GM19395 (cell line): ENCODE results near the gene PRDM16.

Experiments
- ATAC-seq: cut with Tn5 transposase; IDR thresholded peaks from one replicate; pipeline ENCODE4 v1.9.1; 2021; ENCODE audit warnings: mild to moderate bottlenecking, moderate library complexity; ENCODE audit not compliant: unreplicated experiment

Gene PRDM16

DNA sequence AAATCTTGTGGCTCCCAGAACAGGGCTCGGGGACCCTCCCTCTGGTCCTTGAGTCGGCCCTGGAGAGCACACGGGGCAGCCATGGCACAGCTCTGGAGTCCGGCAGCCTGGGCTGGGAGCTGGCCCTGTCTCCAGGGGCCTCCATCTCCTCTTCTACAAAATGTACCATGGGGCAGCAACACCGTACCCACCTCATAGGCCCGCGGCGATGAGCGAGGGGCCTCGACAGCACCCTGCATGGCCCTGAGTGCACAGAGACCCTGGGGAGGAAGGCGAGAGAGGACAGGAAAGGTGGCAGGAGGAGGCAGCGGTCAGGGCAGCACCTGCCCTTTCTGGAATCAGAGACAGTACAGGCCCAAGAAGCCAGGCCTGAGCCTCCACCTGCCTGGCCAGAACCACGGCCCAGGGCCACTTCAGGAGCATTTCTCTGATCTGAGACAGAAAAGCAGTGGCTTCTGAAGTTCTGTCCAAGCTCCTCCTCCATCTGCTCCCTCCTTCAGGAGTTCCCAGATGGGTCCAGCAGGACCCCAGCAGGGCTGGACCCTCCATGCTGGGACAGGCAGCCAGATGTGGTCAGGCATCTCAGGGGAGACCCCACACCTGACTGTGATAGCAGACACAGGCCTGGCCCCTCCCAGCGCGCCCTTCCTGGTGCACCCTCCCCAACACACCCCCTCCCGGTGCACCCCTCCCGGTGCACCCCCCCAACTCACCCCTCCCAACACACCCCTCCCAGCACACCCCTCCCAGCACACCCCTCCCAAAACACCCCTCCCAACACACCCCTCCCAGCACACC is 309.6 kb downstream of the PRDM16 start:
- ATAC-seq, result no peak

GRCh38 chr1:3379934-3380333 is 310.9 kb downstream of the PRDM16 start:
- no peak for ATAC-seq

- ATAC-seq, result no peak
Observed at GRCh38 chr1:3380469-3380868, 311.5 kb downstream of the PRDM16 start.

DNA sequence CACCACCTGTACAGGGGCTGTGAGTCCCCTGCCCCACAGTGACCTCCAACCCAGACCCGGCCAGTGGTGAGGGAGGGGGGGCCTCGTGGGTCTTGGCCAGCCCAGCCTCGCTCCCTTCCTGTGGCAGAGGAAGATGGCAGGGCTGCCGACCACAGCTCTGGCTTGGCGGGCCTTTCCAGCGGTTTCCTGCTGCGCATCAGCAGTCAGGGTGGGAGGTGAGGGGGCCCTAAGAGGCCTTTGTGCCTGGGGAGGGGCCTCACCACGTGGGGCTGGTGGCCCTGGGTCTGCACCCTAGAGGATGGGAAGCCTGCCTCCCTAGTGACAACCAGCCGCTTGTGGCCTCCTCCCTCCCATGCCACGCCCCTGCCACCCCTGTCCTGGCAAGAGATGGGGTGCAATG is 312.9 kb downstream of the PRDM16 start:
- no peak for ATAC-seq

DNA sequence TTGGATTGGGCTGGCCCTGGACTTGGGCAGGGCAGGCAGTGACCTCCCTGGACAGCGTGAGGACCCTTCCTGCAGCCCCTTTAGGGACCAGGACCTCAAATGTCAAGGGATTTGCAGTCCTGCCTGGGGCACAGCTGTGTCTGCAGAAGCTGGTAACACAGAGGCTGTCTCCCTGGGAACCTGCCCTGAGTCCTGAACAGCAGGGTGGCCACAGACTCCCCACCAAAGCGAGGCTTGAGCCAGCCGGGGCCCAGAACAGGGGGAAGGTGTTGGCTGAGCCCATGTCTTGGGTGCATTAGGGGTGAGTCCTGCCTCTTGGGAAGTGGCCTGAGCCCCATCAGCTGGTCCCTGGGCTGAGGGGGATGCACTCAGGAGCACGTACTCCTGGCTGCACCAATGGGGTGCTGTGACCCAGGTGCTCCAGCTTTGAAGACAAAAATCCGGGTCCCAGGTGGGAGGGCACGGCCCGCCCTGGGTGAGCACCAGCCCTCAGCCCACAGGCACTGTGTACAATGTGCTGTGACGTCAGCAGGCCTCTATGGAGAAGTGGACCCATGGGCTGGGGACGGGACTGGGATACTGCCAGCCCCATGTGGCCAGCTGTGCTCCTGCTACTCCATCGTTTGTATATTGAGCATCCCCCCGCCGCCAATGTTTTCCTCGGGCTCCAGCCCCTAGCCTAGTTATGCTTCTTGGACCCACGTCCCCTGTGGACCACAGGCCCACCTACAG is 313.5 kb downstream of the PRDM16 start:
- no peak for ATAC-seq

DNA sequence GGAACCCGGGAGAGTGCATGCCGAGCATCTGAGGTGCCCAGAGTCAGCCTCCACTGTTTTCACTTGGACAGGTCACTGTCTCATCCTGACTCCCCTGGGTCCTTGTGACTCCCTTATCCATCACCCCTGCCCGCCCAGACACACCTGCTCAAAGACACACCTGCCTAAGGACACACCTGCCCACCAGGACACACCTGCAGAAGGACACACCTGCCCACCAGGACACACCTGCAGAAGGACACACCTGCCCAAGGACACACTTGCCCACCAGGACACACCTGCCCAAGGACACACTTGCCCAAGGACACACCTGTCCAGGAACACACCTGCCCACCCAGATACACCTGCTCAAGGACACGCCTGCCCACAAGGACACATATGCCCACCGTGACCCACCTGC is 314.7 kb downstream of the PRDM16 start:
- ATAC-seq, result no peak

DNA sequence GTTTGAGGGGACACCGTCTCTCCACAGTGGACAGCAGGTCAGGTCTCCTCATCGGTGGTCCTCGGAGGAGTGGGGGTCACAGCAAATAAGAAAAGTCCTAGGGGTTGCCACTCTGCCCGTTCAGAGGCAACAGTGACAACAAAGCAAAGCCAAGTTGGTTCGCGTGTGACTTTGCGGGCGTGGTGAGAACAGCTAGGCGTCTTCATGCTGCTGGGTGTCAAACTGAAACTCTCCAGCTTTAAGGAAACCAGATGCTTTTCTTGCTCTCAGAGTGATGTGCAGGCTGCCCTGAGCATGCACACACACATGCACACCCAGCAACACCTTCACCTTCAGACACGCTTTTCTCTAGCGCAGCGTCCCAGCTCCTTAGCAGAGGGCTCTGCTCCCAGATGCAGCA is 315.4 kb downstream of the PRDM16 start:
- no peak for ATAC-seq

- no peak for ATAC-seq
Observed at GRCh38 chr1:3386205-3387002, 317.4 kb downstream of the PRDM16 start.

DNA sequence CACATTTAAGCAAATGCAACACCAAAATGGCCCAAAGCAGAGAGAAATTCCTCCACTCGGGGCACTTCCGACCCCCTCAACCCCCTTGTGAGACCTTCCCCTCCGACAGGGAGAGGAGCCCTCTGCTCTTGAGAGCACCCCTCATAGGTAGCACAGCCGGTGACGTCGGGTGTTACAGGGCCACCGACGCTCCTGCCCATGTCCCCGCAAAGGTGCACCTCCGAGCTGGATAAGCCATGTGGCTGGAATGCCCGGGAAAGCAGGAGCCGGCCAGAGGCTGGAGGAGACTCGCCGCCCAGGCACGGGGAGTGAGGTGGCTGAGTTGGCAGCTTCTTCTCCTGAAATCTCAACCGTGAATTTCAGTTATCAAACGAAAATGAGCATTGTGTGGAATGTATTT is 318.4 kb downstream of the PRDM16 start:
- no peak for ATAC-seq

DNA sequence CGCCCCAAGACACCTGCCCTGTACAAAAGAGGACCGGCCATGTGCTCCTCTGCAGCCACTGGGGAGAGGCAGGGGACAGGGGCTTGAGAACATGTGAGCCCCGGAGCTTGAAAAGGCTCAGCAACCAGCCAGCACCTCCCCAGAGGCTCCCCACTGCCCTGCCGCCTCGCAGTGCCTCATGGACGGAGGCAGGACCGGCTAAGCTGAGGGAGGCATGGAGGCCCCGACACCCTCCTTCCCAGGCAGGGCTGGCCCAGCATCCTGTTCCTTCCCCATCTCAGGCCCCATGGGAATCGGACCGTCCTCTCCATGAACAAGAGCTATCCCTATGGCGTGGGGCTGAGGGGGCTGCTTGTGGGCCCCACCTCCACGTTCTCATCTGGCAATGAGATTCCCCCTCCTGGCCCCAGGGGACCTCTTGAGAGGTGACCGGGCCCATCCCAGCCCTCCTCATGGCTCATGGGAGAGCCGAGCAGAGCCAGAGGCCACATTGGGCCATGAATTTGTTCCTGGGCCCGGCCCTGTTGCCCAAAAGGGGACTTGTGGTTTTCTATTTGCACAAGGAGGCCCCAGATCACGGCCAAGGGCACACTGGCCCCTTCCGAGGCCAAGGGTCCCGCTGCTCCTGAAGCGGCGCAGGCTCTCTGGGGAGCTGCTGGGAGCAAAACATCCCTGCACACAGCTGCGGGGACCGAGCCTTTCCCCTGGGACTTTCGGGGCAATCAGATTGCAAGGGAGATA is 320.3 kb downstream of the PRDM16 start:
- ATAC-seq, result no peak

DNA sequence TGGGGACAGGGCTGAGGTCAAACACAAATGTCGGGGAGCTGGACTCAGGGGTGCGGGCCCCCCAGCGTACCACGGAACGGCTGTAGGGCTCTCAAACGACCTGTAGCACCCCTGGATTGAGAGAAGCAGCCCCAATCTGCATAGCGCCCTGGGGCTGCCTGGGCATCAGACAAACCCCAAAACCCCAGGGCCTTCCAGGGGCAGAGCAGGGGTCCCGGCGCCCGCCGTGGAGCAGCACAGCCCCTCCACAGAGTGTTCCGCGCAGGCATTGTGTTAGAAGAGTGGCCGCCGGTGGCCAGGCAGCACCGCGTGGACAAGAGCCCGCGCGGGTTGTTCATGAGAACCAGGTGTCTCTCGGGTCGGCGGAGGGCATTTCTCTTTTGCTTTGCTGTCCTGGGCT is 321.3 kb downstream of the PRDM16 start:
- ATAC-seq, result no peak

DNA sequence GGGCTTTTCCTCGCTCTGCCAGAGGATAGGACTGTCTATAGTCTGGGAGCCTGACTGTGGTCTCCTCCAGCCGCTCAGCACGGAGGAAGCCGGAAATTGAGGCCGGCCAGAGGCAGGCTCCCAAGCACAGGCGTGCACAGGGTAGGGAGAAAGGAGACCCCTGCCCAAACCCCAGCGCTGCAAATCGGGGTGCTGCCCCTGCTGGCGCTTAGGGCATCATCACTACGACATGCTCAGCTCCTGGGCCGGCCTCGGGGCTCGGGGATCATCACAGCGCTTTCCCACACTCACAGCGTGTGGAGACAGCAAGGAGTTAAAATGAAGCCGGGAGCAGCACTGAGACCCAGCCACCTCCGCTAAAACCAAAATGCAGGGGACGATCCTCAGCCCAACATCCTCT is 322.7 kb downstream of the PRDM16 start:
- ATAC-seq, result no peak

GRCh38 chr1:3393024-3393986 is 324.3 kb downstream of the PRDM16 start:
- no peak for ATAC-seq

DNA sequence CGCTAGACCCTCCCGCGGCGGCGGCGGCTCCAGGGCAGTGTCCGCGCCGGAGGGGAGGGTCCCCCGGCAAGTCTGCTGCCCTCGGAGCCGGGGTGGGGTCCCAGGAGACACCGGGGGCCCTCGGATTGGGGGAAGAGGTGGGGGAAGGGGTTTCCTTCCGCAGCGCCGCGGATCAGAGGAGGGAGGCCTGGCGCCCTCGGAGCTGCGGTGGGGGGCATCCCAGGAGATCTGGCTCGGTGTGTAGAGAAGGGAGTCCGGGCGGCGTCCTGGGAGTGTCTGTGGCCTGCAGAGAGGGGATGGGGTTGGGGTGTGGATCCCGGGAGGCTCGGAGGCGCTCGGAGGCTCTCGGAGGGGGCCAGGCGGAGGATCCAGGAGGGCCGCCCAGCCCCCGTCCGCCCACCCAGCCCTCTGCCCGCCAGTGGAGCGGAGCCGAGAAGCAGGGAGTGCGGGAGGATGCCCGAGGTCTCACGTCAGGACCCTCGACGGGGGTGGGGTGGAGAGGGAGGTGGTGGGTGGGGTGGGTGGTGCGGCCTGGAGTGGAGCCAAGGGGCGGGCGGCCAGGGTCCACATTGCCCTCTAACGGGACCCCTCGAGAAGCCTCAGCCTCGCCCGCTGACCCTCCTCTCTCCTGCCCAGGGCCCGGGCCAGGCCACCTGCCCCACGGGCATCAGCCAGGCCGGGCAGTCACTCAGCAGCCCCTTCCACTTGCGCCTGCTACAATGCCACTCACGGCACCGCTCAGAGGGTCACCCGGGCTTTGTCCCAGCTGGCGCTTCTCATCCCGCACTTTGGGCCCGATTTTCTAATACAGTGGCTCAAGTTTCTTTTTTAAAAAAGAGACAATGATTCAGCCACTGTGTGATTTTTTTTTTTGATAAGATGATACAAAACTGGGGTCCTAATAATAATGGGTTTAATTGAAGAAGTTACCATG is 325.3 kb downstream of the PRDM16 start:
- ATAC-seq, result no peak

- no peak for ATAC-seq
Observed at GRCh38 chr1:3396411-3396810, 327.4 kb downstream of the PRDM16 start.

DNA sequence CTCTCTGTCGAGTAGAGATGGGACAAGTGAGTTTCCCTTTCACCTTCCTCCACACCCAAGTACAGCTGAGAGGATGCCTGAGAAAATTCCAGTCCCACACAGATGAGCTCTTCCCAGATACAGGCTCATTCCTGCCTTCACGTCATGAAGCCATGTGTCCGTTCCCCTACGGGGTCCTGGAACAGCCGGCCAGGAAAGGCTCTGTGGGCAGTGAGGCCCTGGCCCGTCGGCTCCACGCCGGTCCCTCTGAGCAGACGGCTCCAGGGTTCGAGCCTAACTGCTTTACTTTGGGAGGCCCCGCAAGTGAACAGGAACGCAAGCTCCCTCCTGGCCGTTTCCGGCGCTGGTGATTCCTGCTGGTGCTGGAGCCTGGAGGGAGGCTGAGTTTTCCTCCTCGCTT is 328.3 kb downstream of the PRDM16 start:
- no peak for ATAC-seq

- no peak for ATAC-seq
Observed at GRCh38 chr1:3398396-3399140, 329.6 kb downstream of the PRDM16 start.

DNA sequence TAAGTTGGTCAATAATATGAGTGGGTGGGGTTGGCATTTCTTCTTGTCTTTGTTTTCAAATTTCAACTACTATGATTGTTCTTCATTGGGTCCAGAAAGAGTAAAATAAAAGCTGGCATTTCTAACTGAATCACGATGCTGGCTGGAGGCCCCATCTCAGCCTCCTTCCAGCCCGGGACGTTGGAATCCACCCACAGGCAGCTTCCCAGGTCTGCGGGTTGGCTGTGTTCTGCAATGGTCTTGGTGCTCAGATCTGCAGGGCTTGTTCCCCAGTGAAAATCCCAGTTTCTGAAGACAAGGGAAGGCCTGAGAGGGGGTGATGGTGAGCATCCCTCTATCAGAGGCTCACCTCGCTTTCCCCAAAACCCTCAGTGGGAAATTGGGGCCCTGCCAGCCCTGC is 330.7 kb downstream of the PRDM16 start:
- ATAC-seq, result no peak
